ENCODE data around the gene TMEM52. TPM values are rescaled to one million over a fixed set of nuclear protein-coding genes. Genes with fewer than 3 reads are reported as not detected.

Gene TMEM52
- total RNA-seq, 3 donors from 2014 or later: 1.6 to 2.9 TPM; not detected in 1

- DNase-seq (ENCODE audit: low spot score in 2 of 2): no peak
- no peaks in the 10 kb centered on the region for H3K9me3 ChIP-seq
- H3K27me3 ChIP-seq: no peaks in the 10 kb centered on the region
- no peaks in the 10 kb centered on the region for H3K36me3 ChIP-seq
- TF ChIP-seq POLR2A (IDR thresholded peaks at IDR 0.05) (no peak), POLR2AphosphoS5 (IDR thresholded peaks at IDR 0.05) (no peak)
- TF ChIP-seq, protein P1, sequence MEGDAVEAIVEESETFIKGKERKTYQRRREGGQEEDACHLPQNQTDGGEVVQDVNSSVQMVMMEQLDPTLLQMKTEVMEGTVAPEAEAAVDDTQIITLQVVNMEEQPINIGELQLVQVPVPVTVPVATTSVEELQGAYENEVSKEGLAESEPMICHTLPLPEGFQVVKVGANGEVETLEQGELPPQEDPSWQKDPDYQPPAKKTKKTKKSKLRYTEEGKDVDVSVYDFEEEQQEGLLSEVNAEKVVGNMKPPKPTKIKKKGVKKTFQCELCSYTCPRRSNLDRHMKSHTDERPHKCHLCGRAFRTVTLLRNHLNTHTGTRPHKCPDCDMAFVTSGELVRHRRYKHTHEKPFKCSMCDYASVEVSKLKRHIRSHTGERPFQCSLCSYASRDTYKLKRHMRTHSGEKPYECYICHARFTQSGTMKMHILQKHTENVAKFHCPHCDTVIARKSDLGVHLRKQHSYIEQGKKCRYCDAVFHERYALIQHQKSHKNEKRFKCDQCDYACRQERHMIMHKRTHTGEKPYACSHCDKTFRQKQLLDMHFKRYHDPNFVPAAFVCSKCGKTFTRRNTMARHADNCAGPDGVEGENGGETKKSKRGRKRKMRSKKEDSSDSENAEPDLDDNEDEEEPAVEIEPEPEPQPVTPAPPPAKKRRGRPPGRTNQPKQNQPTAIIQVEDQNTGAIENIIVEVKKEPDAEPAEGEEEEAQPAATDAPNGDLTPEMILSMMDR (IDR thresholded peaks at IDR 0.05): no peak
- H3K4me1 ChIP-seq: no peaks in the 10 kb centered on the region
- no peak overlapping the region for H3K27ac ChIP-seq
- no peak overlapping the region for H3K4me3 ChIP-seq
- intact Hi-C loops (cut with DNase I; ENCODE audit: low total_unique reads): no loop called here
These were observed 17.3 kb downstream of the TMEM52 start for GRCh38 chr1:1901641-1902294.

- Histone ChIP-seq H3K27me3 (no peaks in the 10 kb centered on the region), H3K4me3 (no peak overlapping the region), H3K9me3 (no peaks in the 10 kb centered on the region), H3K4me1 (no peaks in the 10 kb centered on the region), H3K27ac (no peak overlapping the region), H3K36me3 (no peaks in the 10 kb centered on the region)
- intact Hi-C loops (cut with DNase I; ENCODE audit: low total_unique reads): no loop called here
- no peak for DNase-seq (ENCODE audit: low spot score in 2 of 2)
- no peak for TF ChIP-seq POLR2A (IDR thresholded peaks at IDR 0.05)
- TF ChIP-seq, protein P1 (IDR thresholded peaks at IDR 0.05): no peak
- no peak for TF ChIP-seq POLR2AphosphoS5 (IDR thresholded peaks at IDR 0.05)
These were observed 18.0 kb downstream of the TMEM52 start for GRCh38 chr1:1900883-1901640.

- no peaks in the 10 kb centered on the region for H3K9me3 ChIP-seq
- no peak for DNase-seq (ENCODE audit: low spot score in 2 of 2)
- H3K4me3 ChIP-seq: no peak overlapping the region
- intact Hi-C loops (cut with DNase I; ENCODE audit: low total_unique reads): no loop called here
- TF ChIP-seq POLR2AphosphoS5 (IDR thresholded peaks at IDR 0.05) (no peak), POLR2A (IDR thresholded peaks at IDR 0.05) (no peak)
- TF ChIP-seq, protein P1 (IDR thresholded peaks at IDR 0.05): no peak
- no peaks in the 10 kb centered on the region for H3K27me3 ChIP-seq
- H3K27ac ChIP-seq: no peak overlapping the region
- H3K4me1 ChIP-seq: peaks cover 0 to under 1% of the 10 kb centered on the region in 2 donors
- no peaks in the 10 kb centered on the region for H3K36me3 ChIP-seq
These were observed 19.1 kb downstream of the TMEM52 start for GRCh38 chr1:1899967-1900327.

DNA sequence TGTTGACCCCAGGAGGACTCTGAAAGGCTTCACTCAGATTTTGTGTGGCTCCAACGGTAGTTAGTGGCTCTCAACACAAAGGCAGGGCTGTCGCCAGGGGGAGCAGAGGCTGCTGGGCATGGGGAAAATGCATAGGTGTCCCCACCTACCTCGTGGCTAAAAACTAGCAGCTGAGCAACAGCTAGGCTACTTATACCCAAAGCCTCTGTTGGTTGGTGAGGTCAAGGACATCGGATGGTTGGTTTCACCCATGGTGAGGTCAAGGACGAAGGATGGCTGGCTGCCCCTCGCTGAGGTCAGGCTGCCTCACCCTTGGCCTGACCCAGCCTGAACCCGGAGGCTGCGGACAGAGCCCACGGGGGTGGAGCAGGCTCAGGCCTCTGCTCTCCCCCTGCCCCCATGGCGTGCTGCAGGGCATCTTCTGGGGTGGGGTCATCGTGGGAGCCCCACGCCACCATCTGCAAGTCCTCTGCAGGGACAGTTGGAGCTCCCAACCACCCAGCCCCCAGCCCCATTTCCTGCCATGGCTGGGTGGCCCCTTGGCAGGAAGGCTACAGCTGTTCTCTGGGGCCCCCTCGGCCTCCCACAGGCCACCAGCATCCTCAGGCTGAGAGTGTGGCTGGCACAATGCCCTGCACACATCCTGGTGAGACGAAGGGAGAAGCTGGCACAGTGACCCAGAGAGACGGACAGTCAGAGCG is 19.7 kb downstream of the TMEM52 start:
- no peak for TF ChIP-seq POLR2A (IDR thresholded peaks at IDR 0.05)
- intact Hi-C loops (cut with DNase I; ENCODE audit: low total_unique reads): no loop called here
- DNase-seq (ENCODE audit: low spot score in 2 of 2): no peak
- Histone ChIP-seq H3K4me1 (peaks cover 3 to 5% of the 10 kb centered on the region in 2 donors), H3K27ac (no peak overlapping the region), H3K9me3 (no peaks in the 10 kb centered on the region), H3K36me3 (no peaks in the 10 kb centered on the region), H3K27me3 (no peaks in the 10 kb centered on the region), H3K4me3 (no peak overlapping the region)

- TF ChIP-seq POLR2A (IDR thresholded peaks at IDR 0.05): no peak
- TF ChIP-seq POLR2AphosphoS5 (IDR thresholded peaks at IDR 0.05): no peak
- TF ChIP-seq, protein P1 (IDR thresholded peaks at IDR 0.05): no peak
- DNase-seq (ENCODE audit: low spot score in 2 of 2): no peak
- Histone ChIP-seq H3K9me3 (no peaks in the 10 kb centered on the region), H3K4me1 (peaks cover 4 to 7% of the 10 kb centered on the region in 2 donors), H3K4me3 (no peak overlapping the region), H3K27me3 (no peaks in the 10 kb centered on the region), H3K36me3 (no peaks in the 10 kb centered on the region), H3K27ac (no peak overlapping the region)
- intact Hi-C loops (cut with DNase I; ENCODE audit: low total_unique reads): no loop called here
These were observed 20.7 kb downstream of the TMEM52 start for GRCh38 chr1:1898246-1898933.
